Activated naive CD4-positive, alpha-beta T cell treated with anti-CD3 and anti-CD28 coated beads for 36 hours (primary cell): ENCODE results near the gene CARD19. TPM values are rescaled to one million over a fixed set of nuclear protein-coding genes. Genes with fewer than 3 reads are reported as not detected.

Experiments
- CTCF ChIA-PET: fragments of 350-600 bp; sonication (Branson Sonifier 250); formaldehyde crosslinking; loops from one replicate; lab custom pipeline; 2021; ENCODE audit warnings: antibody characterized with exemption; lab: Charles Lee
- DNase-seq: peaks from one replicate; pipeline ENCODE4 v3.0.0-alpha.2; 2020
- H3K27ac Mint-ChIP-seq: one replicate; pipeline ENCODE4 v1.8.0; 2021; ENCODE audit warnings: mild to moderate bottlenecking, mixed read lengths
- H3K27me3 Mint-ChIP-seq: one replicate; pipeline ENCODE4 v1.8.0; 2021; ENCODE audit warnings: low read depth, mixed read lengths
- H3K36me3 Mint-ChIP-seq: one replicate; pipeline ENCODE4 v1.8.0; 2021; ENCODE audit warnings: low read depth, mixed read lengths
- H3K4me1 Mint-ChIP-seq: one replicate; pipeline ENCODE4 v1.8.0; 2021; ENCODE audit warnings: low read depth, mixed read lengths
- H3K4me3 Mint-ChIP-seq: one replicate; pipeline ENCODE4 v1.8.0; 2021; ENCODE audit warnings: mild to moderate bottlenecking, moderate library complexity, mixed read lengths
- H3K9me3 Mint-ChIP-seq: one replicate; pipeline ENCODE4 v1.8.0; 2021; ENCODE audit warnings: mixed read lengths
- intact Hi-C: fragments of 100-400 bp; cut with micrococcal nuclease; formaldehyde crosslinking; loops from one replicate; pipeline ENCODE4 v1.15.1; 2023
- total RNA-seq, 2 experiments: library from RNA; stranded (reverse); gene quantifications; one replicate each; pipeline ENCODE4 v1.2.3, GENCODE V29; 2021

The CARD19 gene
- total RNA-seq, 2 experiments from 2014 or later, result 51.4 to 52.0 TPM

GRCh38 chr9:93083592-93084470 lies 12.2 kb upstream of the CARD19 start:
- CTCF ChIA-PET, result interaction anchor here (0.7 to 2.6 kb wide), 3 partner anchors 19 to 25 kb away, joined by 3 to 8 read pairs (median 5); no protein-coding TSS in a partner anchor
- Mint-ChIP-seq H3K36me3 (peaks cover 55% of the 10 kb centered on the region), H3K9me3 (peaks cover 2% of the 10 kb centered on the region), H3K27ac (peak overlapping the region; percentile 95), H3K27me3 (no peaks in the 10 kb centered on the region), H3K4me1 (peaks cover 45% of the 10 kb centered on the region), H3K4me3 (no peak overlapping the region)
- intact Hi-C loops, result loop anchor here (1.0 kb wide), 2 partner anchors 7 to 20 kb away; no protein-coding TSS in a partner anchor
- peak; percentile 79 for DNase-seq

- H3K4me3 Mint-ChIP-seq, result no peak overlapping the region
Measured at GRCh38 chr9:93084471-93084881, 11.5 kb upstream of the CARD19 start.

GRCh38 chr9:93085676-93086075 lies 10.3 kb upstream of the CARD19 start:
- peaks cover 63% of the 10 kb centered on the region for H3K4me1 Mint-ChIP-seq
- peak overlapping the region; percentile 36 for H3K27ac Mint-ChIP-seq
- H3K9me3 Mint-ChIP-seq, result peaks cover 6% of the 10 kb centered on the region
- CTCF ChIA-PET, result no interaction called here
- peaks cover 61% of the 10 kb centered on the region for H3K36me3 Mint-ChIP-seq
- intact Hi-C loops, result no loop called here
- no peaks in the 10 kb centered on the region for H3K27me3 Mint-ChIP-seq
- DNase-seq, result no peak
- no peak overlapping the region for H3K4me3 Mint-ChIP-seq

More at GRCh38 chr9:93084471-93084881, 11.5 kb upstream of the CARD19 start:
- Mint-ChIP-seq H3K36me3 (peaks cover 60% of the 10 kb centered on the region), H3K4me1 (peaks cover 51% of the 10 kb centered on the region), H3K27ac (peak overlapping the region; percentile 95), H3K9me3 (peaks cover 2% of the 10 kb centered on the region), H3K27me3 (no peaks in the 10 kb centered on the region)
- DNase-seq, result no peak
- intact Hi-C loops, result no loop called here
- CTCF ChIA-PET, result interaction anchor here (0.7 to 1.0 kb wide), 2 partner anchors 24 to 127 kb away, joined by 3 to 4 read pairs; no protein-coding TSS in a partner anchor

GRCh38 chr9:93086447-93087224 lies 9.4 kb upstream of the CARD19 start:
- intact Hi-C loops, result no loop called here
- peaks cover 15% of the 10 kb centered on the region for H3K9me3 Mint-ChIP-seq
- peaks cover 64% of the 10 kb centered on the region for H3K4me1 Mint-ChIP-seq

GRCh38 chr9:93087971-93088655 lies 7.9 kb upstream of the CARD19 start:
- H3K4me1 Mint-ChIP-seq, result peaks cover 66% of the 10 kb centered on the region
- H3K4me3 Mint-ChIP-seq, result no peak overlapping the region
- DNase-seq, result no peak
- intact Hi-C loops, result no loop called here
- peaks cover 50% of the 10 kb centered on the region for H3K36me3 Mint-ChIP-seq
- peak overlapping the region; percentile 83 for H3K27ac Mint-ChIP-seq
- CTCF ChIA-PET, result interaction anchor here (0.6 to 1.3 kb wide), 2 partner anchors 21 to 39 kb away, joined by 3 read pairs; no protein-coding TSS in a partner anchor
- H3K9me3 Mint-ChIP-seq, result peaks cover 24% of the 10 kb centered on the region
- no peaks in the 10 kb centered on the region for H3K27me3 Mint-ChIP-seq

More at GRCh38 chr9:93086447-93087224, 9.4 kb upstream of the CARD19 start:
- peak overlapping the region; percentile 72 for H3K27ac Mint-ChIP-seq
- no peak overlapping the region for H3K4me3 Mint-ChIP-seq
- H3K27me3 Mint-ChIP-seq, result no peaks in the 10 kb centered on the region
- no peak for DNase-seq
- peaks cover 58% of the 10 kb centered on the region for H3K36me3 Mint-ChIP-seq
- CTCF ChIA-PET, result interaction anchor here (0.6 to 0.8 kb wide), 2 partner anchors 73 to 117 kb away, joined by 4 read pairs; no protein-coding TSS in a partner anchor

GRCh38 chr9:93088656-93089015 lies 7.4 kb upstream of the CARD19 start:
- DNase-seq, result no peak
- Mint-ChIP-seq H3K36me3 (peaks cover 47% of the 10 kb centered on the region), H3K9me3 (peaks cover 28% of the 10 kb centered on the region), H3K4me1 (peaks cover 66% of the 10 kb centered on the region), H3K27ac (peak overlapping the region; percentile 83), H3K27me3 (no peaks in the 10 kb centered on the region), H3K4me3 (no peak overlapping the region)
- CTCF ChIA-PET, result interaction anchor here (1.3 kb wide), 1 partner anchor 22 kb away, joined by 3 read pairs; no protein-coding TSS in a partner anchor
- intact Hi-C loops, result no loop called here

GRCh38 chr9:93089024-93089423 lies 7.0 kb upstream of the CARD19 start:
- peaks cover 44% of the 10 kb centered on the region for H3K36me3 Mint-ChIP-seq
- peaks cover 66% of the 10 kb centered on the region for H3K4me1 Mint-ChIP-seq
- H3K27ac Mint-ChIP-seq, result peak overlapping the region; percentile 83
- H3K4me3 Mint-ChIP-seq, result no peak overlapping the region
- no peaks in the 10 kb centered on the region for H3K27me3 Mint-ChIP-seq
- CTCF ChIA-PET, result interaction anchor here (1.5 kb wide), 1 partner anchor 8 kb away, joined by 3 read pairs; no protein-coding TSS in a partner anchor
- intact Hi-C loops, result no loop called here
- H3K9me3 Mint-ChIP-seq, result peaks cover 26% of the 10 kb centered on the region
- peak; percentile 37 for DNase-seq

- CTCF ChIA-PET, result interaction anchor here (1.5 to 2.8 kb wide), 2 partner anchors 8 to 25 kb away, joined by 3 to 9 read pairs; no protein-coding TSS in a partner anchor
- H3K4me3 Mint-ChIP-seq, result no peak overlapping the region
- peaks cover 26% of the 10 kb centered on the region for H3K9me3 Mint-ChIP-seq
- H3K4me1 Mint-ChIP-seq, result peaks cover 70% of the 10 kb centered on the region
- H3K27ac Mint-ChIP-seq, result peak overlapping the region; percentile 83
- peaks cover 43% of the 10 kb centered on the region for H3K36me3 Mint-ChIP-seq
- intact Hi-C loops, result no loop called here
- DNase-seq, result no peak
- H3K27me3 Mint-ChIP-seq, result no peaks in the 10 kb centered on the region
Measured at GRCh38 chr9:93089481-93089991, 6.5 kb upstream of the CARD19 start.

- CTCF ChIA-PET, result interaction anchor here (1.5 to 2.8 kb wide), 2 partner anchors 9 to 26 kb away, joined by 3 to 9 read pairs; no protein-coding TSS in a partner anchor
- peaks cover 74% of the 10 kb centered on the region for H3K4me1 Mint-ChIP-seq
- H3K27me3 Mint-ChIP-seq, result no peaks in the 10 kb centered on the region
Measured at GRCh38 chr9:93090091-93090655, 5.8 kb upstream of the CARD19 start.

GRCh38 chr9:93091056-93091452 lies 5.0 kb upstream of the CARD19 start:
- no peaks in the 10 kb centered on the region for H3K27me3 Mint-ChIP-seq
- DNase-seq, result no peak
- H3K4me3 Mint-ChIP-seq, result no peak overlapping the region
- H3K27ac Mint-ChIP-seq, result peak overlapping the region; percentile 86
- intact Hi-C loops, result loop anchor here (1.0 kb wide), 2 partner anchors 8 to 27 kb away; no protein-coding TSS in a partner anchor
- H3K36me3 Mint-ChIP-seq, result peaks cover 31% of the 10 kb centered on the region
- CTCF ChIA-PET, result interaction anchor here (1.0 to 2.8 kb wide), 3 partner anchors 27 to 88 kb away, joined by 3 to 9 read pairs (median 3); no protein-coding TSS in a partner anchor
- H3K4me1 Mint-ChIP-seq, result peaks cover 72% of the 10 kb centered on the region
- H3K9me3 Mint-ChIP-seq, result peaks cover 26% of the 10 kb centered on the region

More at GRCh38 chr9:93090091-93090655, 5.8 kb upstream of the CARD19 start:
- H3K36me3 Mint-ChIP-seq, result peaks cover 39% of the 10 kb centered on the region
- H3K4me3 Mint-ChIP-seq, result no peak overlapping the region
- DNase-seq, result peak; percentile 33
- intact Hi-C loops, result no loop called here
- peaks cover 26% of the 10 kb centered on the region for H3K9me3 Mint-ChIP-seq
- H3K27ac Mint-ChIP-seq, result peak overlapping the region; percentile 83
